ENCODE data around the gene PLD1. TPM values are rescaled to one million over a fixed set of nuclear protein-coding genes. Genes with fewer than 3 reads are reported as not detected.

The PLD1 gene
- total RNA-seq, 2 experiments from 2014 or later, result 0.22 to 1.0 TPM

GRCh38 chr3:171592786-171593185 lies 217.5 kb downstream of the PLD1 start:
- Mint-ChIP-seq H3K4me3 (no peak overlapping the region), H3K4me1 (ENCODE audit: low read depth) (no peaks in the 10 kb centered on the region), H3K27me3 (no peaks in the 10 kb centered on the region), H3K27ac (no peak overlapping the region), H3K9me3 (no peaks in the 10 kb centered on the region), H3K36me3 (ENCODE audit: low read depth) (no peaks in the 10 kb centered on the region)
- ChIA-PET POLR2A (no interaction called here), CTCF (no interaction called here)
- no peaks in the 10 kb centered on the region for H3K27me3 ChIP-seq (ENCODE audit: control insufficient read depth in 1 of 2, insufficient read depth in 2 of 2, low read length in 2 of 2)
- ATAC-seq (ENCODE audit: poor library complexity) (no peak), DNase-seq (no peak)
- no peak for TF ChIP-seq CTCF (IDR thresholded peaks at IDR 0.05)
- H3K27ac ChIP-seq (ENCODE audit: low read depth in 1 of 2, low read length in 2 of 2), result no peak overlapping the region
- H3K36me3 ChIP-seq (ENCODE audit: insufficient read depth, low read length), result no peaks in the 10 kb centered on the region
- intact Hi-C loops (cut with DNase I, micrococcal nuclease), result no loop called here
- H3K4me3 ChIP-seq (ENCODE audit: low read length), result no peak overlapping the region
- H3K9me3 ChIP-seq (ENCODE audit: control insufficient read depth in 1 of 2, insufficient read depth in 1 of 2, low read length in 2 of 2), result no peaks in the 10 kb centered on the region
- H3K4me1 ChIP-seq (ENCODE audit: insufficient read depth, low read length), result no peaks in the 10 kb centered on the region

- H3K4me1 ChIP-seq (ENCODE audit: insufficient read depth, low read length), result no peaks in the 10 kb centered on the region
- ChIA-PET CTCF (no interaction called here), POLR2A (no interaction called here)
- ATAC-seq (ENCODE audit: poor library complexity) (no peak), DNase-seq (no peak)
- H3K27ac ChIP-seq (ENCODE audit: low read depth in 1 of 2, low read length in 2 of 2), result no peak overlapping the region
- Mint-ChIP-seq H3K9me3 (no peaks in the 10 kb centered on the region), H3K27ac (no peak overlapping the region), H3K4me3 (no peak overlapping the region), H3K4me1 (ENCODE audit: low read depth) (no peaks in the 10 kb centered on the region), H3K36me3 (ENCODE audit: low read depth) (no peaks in the 10 kb centered on the region), H3K27me3 (no peaks in the 10 kb centered on the region)
- intact Hi-C loops (cut with DNase I, micrococcal nuclease), result no loop called here
- H3K4me3 ChIP-seq (ENCODE audit: low read length), result no peak overlapping the region
- no peak for TF ChIP-seq CTCF (IDR thresholded peaks at IDR 0.05)
- no peaks in the 10 kb centered on the region for H3K36me3 ChIP-seq (ENCODE audit: insufficient read depth, low read length)
- H3K27me3 ChIP-seq (ENCODE audit: control insufficient read depth in 1 of 2, insufficient read depth in 2 of 2, low read length in 2 of 2), result no peaks in the 10 kb centered on the region
- H3K9me3 ChIP-seq (ENCODE audit: control insufficient read depth in 1 of 2, insufficient read depth in 1 of 2, low read length in 2 of 2), result no peaks in the 10 kb centered on the region
Observed at GRCh38 chr3:171591070-171591469, 219.2 kb downstream of the PLD1 start.

- Mint-ChIP-seq H3K27me3 (no peaks in the 10 kb centered on the region), H3K27ac (no peak overlapping the region), H3K4me1 (ENCODE audit: low read depth) (no peaks in the 10 kb centered on the region), H3K9me3 (no peaks in the 10 kb centered on the region), H3K4me3 (no peak overlapping the region), H3K36me3 (ENCODE audit: low read depth) (no peaks in the 10 kb centered on the region)
- CTCF ChIA-PET, result interaction anchor here (1.2 kb wide), 1 partner anchor 14 kb away, joined by 3 read pairs; no protein-coding TSS in a partner anchor
- Histone ChIP-seq H3K4me3 (ENCODE audit: low read length) (no peak overlapping the region), H3K27me3 (ENCODE audit: control insufficient read depth in 1 of 2, insufficient read depth in 2 of 2, low read length in 2 of 2) (no peaks in the 10 kb centered on the region), H3K36me3 (ENCODE audit: insufficient read depth, low read length) (no peaks in the 10 kb centered on the region), H3K9me3 (ENCODE audit: control insufficient read depth in 1 of 2, insufficient read depth in 1 of 2, low read length in 2 of 2) (no peaks in the 10 kb centered on the region), H3K4me1 (ENCODE audit: insufficient read depth, low read length) (no peaks in the 10 kb centered on the region), H3K27ac (ENCODE audit: low read depth in 1 of 2, low read length in 2 of 2) (no peak overlapping the region)
- TF ChIP-seq CTCF (IDR thresholded peaks at IDR 0.05), result no peak
- DNase-seq (no peak), ATAC-seq (ENCODE audit: poor library complexity) (no peak)
- intact Hi-C loops (cut with DNase I, micrococcal nuclease), result no loop called here
- POLR2A ChIA-PET, result no interaction called here
Observed at GRCh38 chr3:171586274-171586673, 224.0 kb downstream of the PLD1 start.

Measured in CD4-positive, alpha-beta T cell (primary cell).